ENCODE measurements around the gene APOA1.

DNA sequence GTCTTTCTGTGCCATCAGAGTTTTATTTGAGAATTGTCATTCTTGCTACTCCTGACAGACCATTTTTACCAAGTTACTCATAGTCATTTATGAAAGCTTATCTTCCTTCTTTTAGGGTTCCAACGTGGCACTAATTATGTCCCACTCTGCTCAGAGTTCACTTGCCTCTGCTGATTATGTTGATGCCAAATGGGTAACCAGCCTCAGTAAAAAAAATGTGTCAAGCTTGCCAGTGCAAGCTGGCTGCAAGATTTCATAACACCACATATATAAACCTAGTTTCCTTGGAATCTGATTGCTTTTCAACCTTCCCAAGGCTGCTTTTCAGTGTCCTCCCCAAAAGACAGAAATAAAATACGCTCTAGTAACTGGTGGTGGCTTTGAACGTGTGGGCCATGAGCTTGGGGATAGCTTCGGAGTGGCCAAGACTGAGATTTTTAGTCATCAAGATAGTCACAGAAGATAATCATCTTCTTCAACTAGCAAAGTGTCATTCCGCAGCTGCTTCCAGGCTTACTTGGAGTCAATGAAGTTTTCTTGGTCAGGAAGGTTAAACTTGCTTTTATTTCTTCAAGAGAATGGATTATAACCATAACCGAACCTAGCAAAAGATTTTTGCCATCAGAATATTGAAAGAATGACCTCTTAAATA, 29.5 kb upstream of the APOA1 start:
- TF ChIP-seq, protein P1, sequence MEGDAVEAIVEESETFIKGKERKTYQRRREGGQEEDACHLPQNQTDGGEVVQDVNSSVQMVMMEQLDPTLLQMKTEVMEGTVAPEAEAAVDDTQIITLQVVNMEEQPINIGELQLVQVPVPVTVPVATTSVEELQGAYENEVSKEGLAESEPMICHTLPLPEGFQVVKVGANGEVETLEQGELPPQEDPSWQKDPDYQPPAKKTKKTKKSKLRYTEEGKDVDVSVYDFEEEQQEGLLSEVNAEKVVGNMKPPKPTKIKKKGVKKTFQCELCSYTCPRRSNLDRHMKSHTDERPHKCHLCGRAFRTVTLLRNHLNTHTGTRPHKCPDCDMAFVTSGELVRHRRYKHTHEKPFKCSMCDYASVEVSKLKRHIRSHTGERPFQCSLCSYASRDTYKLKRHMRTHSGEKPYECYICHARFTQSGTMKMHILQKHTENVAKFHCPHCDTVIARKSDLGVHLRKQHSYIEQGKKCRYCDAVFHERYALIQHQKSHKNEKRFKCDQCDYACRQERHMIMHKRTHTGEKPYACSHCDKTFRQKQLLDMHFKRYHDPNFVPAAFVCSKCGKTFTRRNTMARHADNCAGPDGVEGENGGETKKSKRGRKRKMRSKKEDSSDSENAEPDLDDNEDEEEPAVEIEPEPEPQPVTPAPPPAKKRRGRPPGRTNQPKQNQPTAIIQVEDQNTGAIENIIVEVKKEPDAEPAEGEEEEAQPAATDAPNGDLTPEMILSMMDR (IDR thresholded peaks at IDR 0.05) = no peak
- no peak for TF ChIP-seq EZH2phosphoT487 (IDR thresholded peaks at IDR 0.05)
